ENCODE data around the gene PIGB. TPM values are rescaled to one million over a fixed set of nuclear protein-coding genes. Genes with fewer than 3 reads are reported as not detected.

PIGB gene
- total and polyA plus RNA-seq, 2 experiments from 2014 or later = 3.8 to 6.3 TPM

DNA sequence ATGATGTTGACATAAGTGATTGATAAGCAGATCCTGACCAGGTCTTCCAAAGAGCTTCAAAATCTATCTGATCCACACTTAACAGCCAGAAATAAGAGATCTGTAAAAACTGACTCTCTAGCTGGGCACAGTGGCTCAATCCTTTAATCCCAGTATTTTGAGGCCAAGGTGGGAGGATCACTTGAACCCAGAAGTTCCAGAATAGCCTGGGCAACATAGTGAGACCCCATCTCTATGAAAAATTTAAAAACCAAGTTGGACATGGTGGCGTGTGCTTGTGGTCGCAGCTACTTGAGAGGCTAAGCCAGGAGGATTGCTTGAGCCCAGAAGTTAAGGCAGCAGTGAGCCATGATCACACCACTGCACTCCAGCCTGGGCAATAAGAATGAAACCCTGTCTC, 43.6 kb downstream of the PIGB start:
- TF ChIP-seq, protein P1, sequence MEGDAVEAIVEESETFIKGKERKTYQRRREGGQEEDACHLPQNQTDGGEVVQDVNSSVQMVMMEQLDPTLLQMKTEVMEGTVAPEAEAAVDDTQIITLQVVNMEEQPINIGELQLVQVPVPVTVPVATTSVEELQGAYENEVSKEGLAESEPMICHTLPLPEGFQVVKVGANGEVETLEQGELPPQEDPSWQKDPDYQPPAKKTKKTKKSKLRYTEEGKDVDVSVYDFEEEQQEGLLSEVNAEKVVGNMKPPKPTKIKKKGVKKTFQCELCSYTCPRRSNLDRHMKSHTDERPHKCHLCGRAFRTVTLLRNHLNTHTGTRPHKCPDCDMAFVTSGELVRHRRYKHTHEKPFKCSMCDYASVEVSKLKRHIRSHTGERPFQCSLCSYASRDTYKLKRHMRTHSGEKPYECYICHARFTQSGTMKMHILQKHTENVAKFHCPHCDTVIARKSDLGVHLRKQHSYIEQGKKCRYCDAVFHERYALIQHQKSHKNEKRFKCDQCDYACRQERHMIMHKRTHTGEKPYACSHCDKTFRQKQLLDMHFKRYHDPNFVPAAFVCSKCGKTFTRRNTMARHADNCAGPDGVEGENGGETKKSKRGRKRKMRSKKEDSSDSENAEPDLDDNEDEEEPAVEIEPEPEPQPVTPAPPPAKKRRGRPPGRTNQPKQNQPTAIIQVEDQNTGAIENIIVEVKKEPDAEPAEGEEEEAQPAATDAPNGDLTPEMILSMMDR (IDR thresholded peaks at IDR 0.05; ENCODE audit: low read depth, low read length) = no peak
- DNase-seq (ENCODE audit: low read depth in 1 of 2, low spot score in 1 of 2) = no peak
- Histone ChIP-seq H3K27ac (no peak overlapping the region), H3K27me3 (no peaks in the 10 kb centered on the region), H3K36me3 (no peaks in the 10 kb centered on the region), H3K9me3 (ENCODE audit: low read depth) (no peaks in the 10 kb centered on the region), H3K4me3 (no peak overlapping the region), H3K4me1 (ENCODE audit: low read depth) (no peaks in the 10 kb centered on the region)

DNA sequence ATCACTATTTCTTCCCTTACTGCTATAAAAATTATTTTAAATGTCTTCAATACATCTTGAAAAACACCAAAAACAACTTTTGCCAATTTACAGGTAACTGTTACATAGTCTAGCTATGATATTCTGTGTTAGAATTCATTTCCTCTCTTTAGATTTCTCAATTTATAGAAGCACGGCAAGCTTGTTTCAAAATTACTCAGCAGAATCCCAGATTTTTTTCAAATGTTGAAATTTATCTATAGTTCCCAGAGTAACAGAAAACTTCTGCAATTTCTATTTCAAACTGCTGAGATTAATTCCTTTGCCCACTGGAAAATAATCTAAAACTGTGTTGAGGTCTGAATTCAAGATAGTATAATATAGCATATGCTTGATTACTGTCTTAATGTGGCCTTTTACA, 48.0 kb downstream of the PIGB start:
- H3K36me3 ChIP-seq = peaks cover 10% of the 10 kb centered on the region
- H3K4me1 ChIP-seq (ENCODE audit: low read depth) = no peaks in the 10 kb centered on the region
- no peak overlapping the region for H3K27ac ChIP-seq
- H3K27me3 ChIP-seq = no peaks in the 10 kb centered on the region
- TF ChIP-seq, protein P1 (IDR thresholded peaks at IDR 0.05; ENCODE audit: low read depth, low read length) = no peak
- no peaks in the 10 kb centered on the region for H3K9me3 ChIP-seq (ENCODE audit: low read depth)
- no peak overlapping the region for H3K4me3 ChIP-seq
- DNase-seq (ENCODE audit: low read depth in 1 of 2, low spot score in 1 of 2) = no peak

DNA sequence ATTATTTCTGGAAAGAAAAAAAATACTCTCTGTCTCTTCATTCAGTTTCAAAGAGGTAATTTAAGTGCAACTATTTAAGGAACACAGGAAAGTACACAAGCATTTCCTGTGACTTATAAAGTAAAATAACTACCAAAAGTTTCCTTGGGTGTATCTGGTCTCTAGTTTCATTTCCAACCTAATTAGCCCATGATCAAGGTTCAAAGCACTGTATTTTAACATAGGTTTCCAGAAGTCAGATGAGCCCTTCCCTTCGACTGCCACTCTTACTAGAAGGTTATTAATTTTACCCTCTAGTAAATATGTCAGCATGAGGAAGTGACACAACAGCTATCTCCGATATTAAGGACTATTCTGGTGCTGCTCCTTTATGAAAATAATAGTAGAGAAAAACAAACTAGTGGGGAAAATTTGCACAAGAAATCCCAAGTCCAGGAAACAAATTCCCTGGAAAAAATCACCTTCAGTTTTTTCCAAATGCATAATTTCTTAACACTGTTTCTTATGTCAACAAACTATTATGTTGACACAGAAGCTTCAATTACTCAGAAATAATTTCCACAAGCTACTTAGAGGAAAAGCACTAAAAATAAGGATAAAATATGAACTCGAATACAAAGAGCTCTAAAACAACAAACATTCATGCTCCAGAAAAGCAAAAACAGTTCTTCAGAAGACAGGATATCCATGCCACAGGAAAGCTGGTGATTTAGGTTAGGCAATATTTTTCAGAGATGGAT, 53.8 kb downstream of the PIGB start:
- TF ChIP-seq, protein P1 (IDR thresholded peaks at IDR 0.05; ENCODE audit: low read depth, low read length) = no peak
- no peak for DNase-seq (ENCODE audit: low read depth in 1 of 2, low spot score in 1 of 2)
- Histone ChIP-seq H3K27me3 (no peaks in the 10 kb centered on the region), H3K4me1 (ENCODE audit: low read depth) (no peaks in the 10 kb centered on the region), H3K9me3 (ENCODE audit: low read depth) (no peaks in the 10 kb centered on the region), H3K27ac (no peak overlapping the region), H3K36me3 (peaks cover 28% of the 10 kb centered on the region), H3K4me3 (no peak overlapping the region)

DNA sequence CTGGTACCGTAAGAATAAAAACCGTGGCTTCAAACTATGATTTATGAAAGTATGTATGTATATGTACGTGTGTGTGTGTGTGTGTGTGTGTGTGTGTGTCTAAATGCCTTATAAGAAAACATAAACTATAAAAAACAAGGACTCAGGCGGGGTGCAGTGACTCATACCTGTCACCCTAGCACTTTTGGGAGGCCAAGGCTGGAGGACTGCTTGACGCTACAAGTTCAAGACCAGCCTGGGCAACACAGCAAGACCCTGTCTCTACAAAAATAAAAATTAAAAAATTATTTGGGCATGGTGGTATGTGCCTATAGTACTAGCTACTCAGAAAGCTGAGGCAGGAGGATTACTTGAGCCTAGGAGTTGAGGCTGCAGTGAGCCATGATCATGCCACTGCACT, 60.1 kb downstream of the PIGB start:
- no peaks in the 10 kb centered on the region for H3K9me3 ChIP-seq (ENCODE audit: low read depth)
- H3K4me3 ChIP-seq = no peak overlapping the region
- no peaks in the 10 kb centered on the region for H3K4me1 ChIP-seq (ENCODE audit: low read depth)
- H3K36me3 ChIP-seq = peaks cover 13% of the 10 kb centered on the region
- no peak overlapping the region for H3K27ac ChIP-seq
- H3K27me3 ChIP-seq = no peaks in the 10 kb centered on the region
- TF ChIP-seq, protein P1 (IDR thresholded peaks at IDR 0.05; ENCODE audit: low read depth, low read length) = no peak
- DNase-seq (ENCODE audit: low read depth in 1 of 2, low spot score in 1 of 2) = no peak

GRCh38 chr15:55381595-55381994, 62.6 kb downstream of the PIGB start:
- Histone ChIP-seq H3K4me1 (ENCODE audit: low read depth) (no peaks in the 10 kb centered on the region), H3K36me3 (peaks cover 9% of the 10 kb centered on the region), H3K4me3 (no peak overlapping the region), H3K27me3 (no peaks in the 10 kb centered on the region), H3K9me3 (ENCODE audit: low read depth) (no peaks in the 10 kb centered on the region), H3K27ac (no peak overlapping the region)
- TF ChIP-seq, protein P1 (IDR thresholded peaks at IDR 0.05; ENCODE audit: low read depth, low read length) = no peak
- no peak for DNase-seq (ENCODE audit: low read depth in 1 of 2, low spot score in 1 of 2)
